GM18511 (cell line): ENCODE results near the gene LOC128125822.
"Not testable (repeated sequence)": the region's sequence is repeated elsewhere in the genome, so short reads cannot be mapped to it uniquely, and the experiment has no call there.

ENCODE experiments used
- ATAC-seq: cut with Tn5 transposase; IDR thresholded peaks from one replicate; pipeline ENCODE4 v1.9.1; 2021; ENCODE audit warnings: mild to moderate bottlenecking, moderate library complexity; ENCODE audit not compliant: unreplicated experiment

LOC128125822 gene

GRCh38 chr6:63581355-63582013, 9.2 kb downstream of the LOC128125822 start:
- ATAC-seq, result no peak

DNA sequence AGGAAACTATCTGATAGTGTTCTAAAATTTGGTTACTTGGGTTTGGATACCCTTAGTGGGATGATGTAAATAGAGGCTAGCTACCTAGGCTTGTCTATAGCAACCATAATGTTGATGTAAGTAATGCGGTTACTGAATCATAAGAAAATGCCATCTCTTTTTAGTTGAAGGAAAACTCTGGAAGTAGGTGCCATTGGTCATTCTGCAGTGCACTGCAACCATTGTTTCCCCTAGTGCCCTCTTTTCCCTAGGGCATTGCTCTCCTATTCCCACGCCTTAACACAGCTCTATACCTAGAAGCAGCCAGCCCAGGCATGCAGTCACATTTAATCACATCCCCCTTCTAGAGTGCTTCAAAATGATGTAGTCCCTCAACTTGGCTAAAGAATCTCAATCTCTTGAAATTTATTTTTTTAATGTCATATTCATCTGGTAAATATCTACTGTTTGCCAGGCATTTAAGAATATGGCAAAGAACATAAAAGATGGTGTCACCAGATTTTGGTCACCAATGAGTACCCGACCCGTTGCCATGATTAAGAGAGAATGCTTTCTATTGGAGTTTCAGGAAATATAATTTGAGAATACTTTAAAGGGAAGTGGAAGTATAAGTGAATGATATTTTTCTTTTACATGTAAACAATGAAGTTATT, 10.4 kb downstream of the LOC128125822 start:
- ATAC-seq, result no peak

- no peak for ATAC-seq
Observed at GRCh38 chr6:63584125-63584514, 11.8 kb downstream of the LOC128125822 start.

GRCh38 chr6:63584566-63584965, 12.3 kb downstream of the LOC128125822 start:
- no peak for ATAC-seq

DNA sequence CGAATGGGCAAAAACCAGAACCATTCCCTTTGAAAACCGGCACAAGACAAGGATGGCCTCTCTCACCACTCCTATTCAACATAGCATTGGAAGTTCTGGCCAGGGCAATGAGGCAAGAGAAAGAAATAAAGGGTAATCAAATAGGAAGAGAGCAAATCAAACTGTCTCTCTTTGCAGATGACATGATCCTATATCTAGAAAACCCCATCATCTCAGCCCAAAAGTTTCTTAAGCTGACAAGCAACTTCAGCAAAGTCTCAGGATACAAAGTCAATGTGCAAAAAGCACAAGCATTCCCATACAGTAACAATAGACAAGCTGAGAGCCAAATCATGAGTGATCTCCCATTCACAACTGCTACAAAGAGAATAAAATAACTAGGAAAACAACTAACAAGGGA, 13.4 kb downstream of the LOC128125822 start:
- ATAC-seq, result not testable (repeated sequence)

GRCh38 chr6:63589952-63590411, 17.7 kb downstream of the LOC128125822 start:
- no peak for ATAC-seq

- no peak for ATAC-seq
Observed at GRCh38 chr6:63592886-63593285, 20.6 kb downstream of the LOC128125822 start.

DNA sequence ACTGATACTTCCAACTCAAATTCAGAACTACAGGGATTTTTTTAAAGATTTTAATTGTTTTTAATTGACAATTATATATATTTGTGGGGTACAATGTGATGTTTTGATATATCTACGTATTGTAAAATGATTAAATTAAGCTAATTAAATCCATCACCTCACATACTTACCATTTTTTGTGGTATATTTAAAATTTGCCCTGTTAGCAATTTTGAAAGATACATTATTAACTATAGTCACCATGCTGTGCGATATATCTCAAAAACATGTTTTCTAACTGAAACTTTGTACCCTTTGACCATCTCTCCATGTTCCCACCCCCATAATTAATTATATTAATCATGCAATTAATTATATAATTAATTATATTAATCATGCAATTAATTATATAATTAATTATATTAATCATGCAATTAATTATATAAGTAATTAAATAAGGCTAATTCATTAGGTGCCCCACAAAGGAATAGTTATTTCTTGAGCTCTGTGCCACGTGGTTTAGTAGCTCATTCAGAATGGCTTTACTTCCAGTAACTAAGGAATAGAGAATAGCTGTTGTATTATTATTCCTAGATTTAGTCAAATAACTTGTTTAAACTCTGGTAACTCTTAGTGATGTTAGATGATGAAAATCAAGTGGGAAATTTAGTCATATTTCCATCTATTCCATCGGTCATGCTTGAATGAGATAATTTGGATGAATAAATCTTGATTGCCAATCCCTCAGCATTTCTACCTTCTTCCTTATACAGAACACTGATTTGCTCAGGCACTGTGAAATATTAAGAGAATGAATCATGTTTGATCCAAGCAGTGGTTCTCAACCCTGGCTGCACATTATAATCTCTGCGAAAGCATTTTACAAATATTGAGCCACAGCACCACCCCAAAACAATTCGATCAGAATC, 25.1 kb downstream of the LOC128125822 start:
- ATAC-seq, result peak; percentile 1

DNA sequence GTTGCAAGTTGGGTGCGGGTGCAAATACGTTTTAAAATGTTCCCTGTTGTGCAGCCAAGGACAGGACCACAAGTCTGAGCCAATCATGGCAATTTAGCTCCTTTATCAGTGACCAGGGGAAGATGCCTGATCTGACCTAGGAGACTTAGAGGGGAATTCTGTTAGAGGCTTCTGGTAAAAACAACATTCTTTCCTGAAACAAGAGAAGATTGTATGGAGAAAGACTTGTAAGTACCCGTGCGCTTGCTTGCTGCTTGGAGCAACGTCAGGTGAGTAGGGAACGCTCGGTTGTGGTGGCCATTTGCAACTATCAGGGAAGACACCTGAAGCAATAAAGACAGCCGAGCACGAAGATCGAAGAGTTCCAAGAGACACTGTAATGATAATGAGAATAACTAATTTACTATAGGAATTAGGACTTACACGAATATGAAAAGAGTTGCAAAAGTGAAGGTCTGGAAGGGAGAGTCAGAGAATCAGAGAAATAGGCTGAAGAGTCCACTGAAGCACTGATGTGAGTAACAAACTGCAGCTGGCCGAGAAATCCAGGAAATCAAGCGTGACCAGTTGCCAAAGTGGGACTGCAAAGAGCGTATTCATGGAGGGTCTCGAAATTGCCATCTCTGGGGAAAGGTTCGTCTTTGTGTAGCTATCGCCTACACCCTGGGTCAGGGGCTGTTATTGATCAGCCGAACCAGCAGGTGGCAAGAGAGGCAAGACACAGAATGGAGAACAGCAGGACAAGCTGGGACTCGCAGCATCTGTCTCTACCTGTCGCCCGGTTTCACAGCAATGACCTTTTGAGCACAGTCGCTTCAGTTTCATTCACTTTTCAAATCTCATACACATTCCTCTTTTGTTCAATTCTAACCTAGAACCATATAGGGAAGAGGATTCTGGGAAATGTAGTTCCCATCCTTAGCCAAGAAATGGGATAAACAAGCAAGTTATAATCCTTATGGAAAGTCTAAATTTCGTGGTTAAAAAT, 26.1 kb downstream of the LOC128125822 start:
- peak; percentile 100 for ATAC-seq

DNA sequence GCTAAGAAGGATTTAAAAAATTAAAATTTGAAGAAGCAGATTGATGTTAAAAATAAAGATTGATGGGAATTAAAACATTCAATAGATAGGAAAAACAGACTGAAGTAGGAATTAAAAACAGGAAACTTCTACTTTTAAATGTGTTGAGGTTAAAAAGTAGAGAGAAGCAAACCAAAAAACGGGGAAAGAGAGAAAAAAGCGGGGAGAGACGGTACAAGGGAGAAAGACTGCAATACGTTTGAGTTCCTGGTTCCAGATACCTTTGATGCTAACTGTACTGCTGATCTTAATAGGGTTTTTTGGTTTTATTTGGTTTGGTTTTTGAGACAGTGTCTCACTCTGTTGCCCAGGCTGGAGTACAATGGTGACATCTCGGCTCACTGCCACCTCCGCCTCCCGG, 27.0 kb downstream of the LOC128125822 start:
- ATAC-seq, result no peak

DNA sequence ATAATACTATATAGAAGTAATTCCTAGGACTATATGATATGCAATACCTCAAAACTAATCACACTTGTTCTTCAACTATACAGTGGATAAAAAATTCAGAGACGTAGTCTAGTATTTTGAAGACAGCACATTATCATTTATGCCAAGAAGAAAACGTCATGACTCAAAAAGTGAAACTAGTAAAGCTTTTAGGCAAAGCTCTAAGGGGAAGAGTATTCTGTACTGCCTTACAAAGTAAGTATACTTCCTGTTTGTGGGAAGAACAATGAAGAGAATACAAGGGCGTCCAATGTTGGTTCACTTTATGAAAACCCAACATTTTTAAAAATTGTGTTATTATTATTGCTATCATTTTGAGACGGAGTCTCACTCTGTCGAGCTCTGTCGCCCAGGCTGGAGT, 27.9 kb downstream of the LOC128125822 start:
- no peak for ATAC-seq

- ATAC-seq, result no peak
Observed at GRCh38 chr6:63609231-63609630, 37.0 kb downstream of the LOC128125822 start.

GRCh38 chr6:63610944-63611343, 38.7 kb downstream of the LOC128125822 start:
- no peak for ATAC-seq

DNA sequence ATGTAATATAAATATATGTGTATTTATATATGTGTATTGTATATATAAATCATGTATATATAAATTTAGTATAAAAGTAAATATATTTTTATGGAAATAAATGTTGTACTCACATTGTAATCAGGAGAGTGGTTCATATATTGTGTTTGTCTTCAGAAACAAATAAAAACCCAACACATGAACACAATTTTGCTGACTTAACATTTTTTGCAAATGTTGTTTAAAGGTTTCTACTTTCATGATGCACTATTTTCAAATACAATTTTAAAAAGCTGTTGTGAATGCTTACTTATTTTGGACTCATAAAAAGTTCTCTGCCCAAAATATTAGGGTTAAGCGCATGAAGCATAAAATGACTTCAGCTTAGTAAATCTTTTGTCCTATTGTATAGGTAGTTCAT, 39.3 kb downstream of the LOC128125822 start:
- ATAC-seq, result no peak

DNA sequence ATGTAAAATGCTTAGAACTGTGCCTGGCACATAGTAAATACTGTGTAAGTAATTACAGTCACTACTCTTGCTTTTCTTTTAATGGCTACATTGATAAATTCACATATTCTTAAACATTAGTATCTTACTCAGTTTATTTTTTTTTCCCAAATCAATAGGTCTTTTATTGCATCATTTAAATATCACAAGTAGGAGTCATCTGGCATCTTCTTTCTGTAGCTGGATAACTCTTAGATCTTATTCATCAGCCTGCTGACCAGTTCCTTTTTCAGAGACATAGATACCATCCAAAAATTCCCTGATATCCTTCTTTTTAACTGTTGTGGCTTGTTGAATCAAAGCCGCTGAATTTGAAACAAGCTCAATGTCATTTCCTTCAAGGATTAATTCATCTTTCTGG, 43.3 kb downstream of the LOC128125822 start:
- no peak for ATAC-seq
